Mucosa of rectum (tissue), 2 donors: ENCODE results near the gene TAS2R30.

Experiments
- H3K27ac ChIP-seq, 2 donors: one replicate each; pipeline ENCODE4 v1.7.0; 2013; ENCODE audit warnings: inconsistent platforms in 2 of 2, low read depth in 2 of 2, low read length in 2 of 2
- H3K27me3 ChIP-seq, 2 donors: one replicate each; pipeline ENCODE4 v1.7.0; 2013; ENCODE audit warnings: low read length in 2 of 2; ENCODE audit not compliant: control insufficient read depth in 2 of 2, insufficient read depth in 2 of 2
- H3K36me3 ChIP-seq, 2 donors: one replicate each; pipeline ENCODE4 v1.7.0; 2013; ENCODE audit warnings: low read length in 2 of 2; ENCODE audit not compliant: control insufficient read depth in 2 of 2, insufficient read depth in 2 of 2
- H3K4me1 ChIP-seq, 2 donors: one replicate each; pipeline ENCODE4 v1.7.0; 2013; ENCODE audit warnings: low read length in 2 of 2, mild to moderate bottlenecking in 1 of 2; ENCODE audit not compliant: control insufficient read depth in 2 of 2, insufficient read depth in 2 of 2
- H3K4me3 ChIP-seq, 2 donors: one replicate each; pipeline ENCODE4 v1.7.0; 2013; ENCODE audit warnings: low read length in 2 of 2
- H3K9ac ChIP-seq, 2 donors: one replicate each; pipeline ENCODE4 v1.7.0; 2013; ENCODE audit warnings: low read length in 2 of 2, low read depth in 1 of 2, mild to moderate bottlenecking in 1 of 2
- H3K9me3 ChIP-seq, 2 donors: one replicate each; pipeline ENCODE4 v1.7.0; 2013; ENCODE audit warnings: low read length in 2 of 2; ENCODE audit not compliant: control insufficient read depth in 2 of 2
- donor health status: healthy.
- donor health status: Normal muscosa, but diverticular disease.

The TAS2R30 gene, protein sequence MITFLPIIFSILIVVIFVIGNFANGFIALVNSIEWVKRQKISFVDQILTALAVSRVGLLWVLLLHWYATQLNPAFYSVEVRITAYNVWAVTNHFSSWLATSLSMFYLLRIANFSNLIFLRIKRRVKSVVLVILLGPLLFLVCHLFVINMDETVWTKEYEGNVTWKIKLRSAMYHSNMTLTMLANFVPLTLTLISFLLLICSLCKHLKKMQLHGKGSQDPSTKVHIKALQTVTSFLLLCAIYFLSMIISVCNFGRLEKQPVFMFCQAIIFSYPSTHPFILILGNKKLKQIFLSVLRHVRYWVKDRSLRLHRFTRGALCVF

DNA sequence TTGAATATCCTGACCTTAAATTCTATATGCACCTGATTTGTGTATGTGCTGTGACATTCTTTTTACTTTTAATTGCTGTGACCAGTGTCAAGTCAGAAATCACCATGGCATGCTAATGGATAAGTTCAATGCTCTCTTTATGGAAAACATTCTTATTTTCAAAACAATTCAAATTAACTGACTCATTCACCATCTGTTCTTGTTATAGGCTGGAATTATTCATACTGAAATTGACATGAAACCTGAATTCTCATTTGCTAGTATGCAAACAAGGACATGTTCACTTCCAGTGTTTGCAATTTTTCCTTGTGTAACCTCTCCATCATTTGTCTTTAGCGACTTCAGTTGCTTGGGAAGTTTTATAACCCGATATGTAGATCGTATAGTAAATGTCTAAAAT, at the start of gene TAS2R30:
TSS of gene TAS2R30 (minus strand) at position 340 of the 400 bp plus-strand sequence. CDS start 400 bp downstream, outside the sequence.
- Histone ChIP-seq H3K9ac (no peak within 1 kb of the TSS), H3K27ac (no peak within 1 kb of the TSS), H3K36me3 (no peaks in the 10 kb centered on the region), H3K4me3 (no peak within 1 kb of the TSS), H3K9me3 (no peaks in the 10 kb centered on the region), H3K4me1 (no peaks in the 10 kb centered on the region), H3K27me3 (no peaks in the 10 kb centered on the region)

DNA sequence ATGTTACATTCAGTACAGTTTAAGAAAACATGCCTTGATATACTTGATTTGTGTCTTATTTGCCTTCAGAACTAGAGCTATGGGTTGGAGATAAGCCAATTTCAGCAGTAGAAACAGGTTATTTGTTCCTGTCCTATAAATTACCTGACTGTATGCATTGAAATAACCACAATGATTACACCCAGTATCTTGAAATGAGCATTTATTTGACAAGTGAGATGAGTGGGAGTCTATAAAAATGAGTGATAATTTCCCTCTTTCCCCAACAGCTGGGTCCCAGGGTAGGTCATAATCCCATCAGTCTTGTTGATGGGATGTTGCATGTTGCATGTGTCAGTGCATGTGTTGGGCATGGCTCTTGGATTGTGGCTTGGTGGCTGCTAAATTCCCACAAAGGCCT, 48.6 kb upstream of the TAS2R30 start:
- Histone ChIP-seq H3K27me3 (no peaks in the 10 kb centered on the region), H3K9me3 (no peaks in the 10 kb centered on the region), H3K9ac (no peak overlapping the region), H3K4me1 (no peaks in the 10 kb centered on the region), H3K27ac (no peak overlapping the region), H3K36me3 (no peaks in the 10 kb centered on the region), H3K4me3 (no peak overlapping the region)

DNA sequence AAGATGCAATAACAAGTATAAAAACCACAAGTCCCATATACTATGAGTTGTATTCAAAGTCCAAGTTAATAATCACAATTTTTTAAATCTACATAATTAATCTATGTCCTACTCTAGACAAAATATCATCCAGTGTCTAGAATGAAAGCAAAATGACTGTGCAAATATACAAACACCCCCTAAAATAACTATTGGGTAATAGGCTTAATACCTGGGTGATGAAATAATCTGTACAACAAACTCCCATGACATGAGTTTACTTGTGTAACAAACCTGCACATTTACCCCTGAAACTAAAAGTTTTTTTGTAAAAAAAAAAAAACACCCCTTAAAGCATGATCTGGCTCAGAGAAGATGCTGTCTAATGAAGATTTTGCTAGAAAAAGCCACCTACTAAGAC, 48.1 kb upstream of the TAS2R30 start:
- Histone ChIP-seq H3K9ac (no peak overlapping the region), H3K4me3 (no peak overlapping the region), H3K4me1 (no peaks in the 10 kb centered on the region), H3K27me3 (no peaks in the 10 kb centered on the region), H3K9me3 (no peaks in the 10 kb centered on the region), H3K27ac (no peak overlapping the region), H3K36me3 (no peaks in the 10 kb centered on the region)

DNA sequence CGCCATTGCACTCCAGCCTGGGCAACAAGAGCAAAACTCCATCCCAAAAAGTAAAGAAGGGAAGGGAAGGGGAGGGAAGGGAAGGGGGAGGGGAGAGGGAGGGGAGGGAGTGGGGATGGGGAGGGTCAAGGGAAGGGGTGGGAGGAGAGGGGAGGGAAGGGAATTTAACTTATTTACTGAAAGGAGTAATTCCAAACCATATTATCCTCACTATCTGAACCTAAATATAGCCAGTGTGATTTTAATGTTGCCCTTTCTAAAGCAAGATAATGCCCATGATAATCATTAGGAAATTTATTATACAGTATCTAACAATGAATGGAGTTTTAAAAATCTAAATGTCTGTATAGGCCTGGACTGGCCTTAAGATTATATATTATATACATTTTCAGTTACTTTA, 43.8 kb upstream of the TAS2R30 start:
- Histone ChIP-seq H3K27ac (no peak overlapping the region), H3K9ac (no peak overlapping the region), H3K4me3 (no peak overlapping the region), H3K27me3 (no peaks in the 10 kb centered on the region), H3K36me3 (no peaks in the 10 kb centered on the region), H3K4me1 (no peaks in the 10 kb centered on the region), H3K9me3 (no peaks in the 10 kb centered on the region)

DNA sequence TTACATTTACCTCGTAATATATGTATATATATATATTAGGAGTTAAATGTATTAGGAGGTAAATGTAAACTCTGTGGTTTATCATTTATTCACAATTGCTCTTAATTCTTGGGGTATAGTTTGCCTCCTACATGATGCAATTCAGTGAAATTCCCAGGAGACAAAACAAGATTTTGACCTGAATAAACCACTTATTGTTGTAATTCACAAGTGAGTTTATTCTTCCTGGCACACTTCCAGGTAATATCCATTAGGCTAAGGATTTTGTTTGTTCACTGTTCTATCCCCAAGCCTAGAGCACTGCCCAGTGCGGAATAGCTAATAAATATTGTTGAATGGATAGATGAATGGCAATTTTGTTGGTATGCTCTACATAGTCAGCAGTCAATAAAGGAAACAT, 39.6 kb upstream of the TAS2R30 start:
- no peak overlapping the region for H3K27ac ChIP-seq
- H3K4me1 ChIP-seq = peaks cover 9% of the 10 kb centered on the region in 2 donors
- no peaks in the 10 kb centered on the region for H3K9me3 ChIP-seq
- H3K9ac ChIP-seq = no peak overlapping the region
- no peaks in the 10 kb centered on the region for H3K27me3 ChIP-seq
- H3K4me3 ChIP-seq = no peak overlapping the region
- no peaks in the 10 kb centered on the region for H3K36me3 ChIP-seq

DNA sequence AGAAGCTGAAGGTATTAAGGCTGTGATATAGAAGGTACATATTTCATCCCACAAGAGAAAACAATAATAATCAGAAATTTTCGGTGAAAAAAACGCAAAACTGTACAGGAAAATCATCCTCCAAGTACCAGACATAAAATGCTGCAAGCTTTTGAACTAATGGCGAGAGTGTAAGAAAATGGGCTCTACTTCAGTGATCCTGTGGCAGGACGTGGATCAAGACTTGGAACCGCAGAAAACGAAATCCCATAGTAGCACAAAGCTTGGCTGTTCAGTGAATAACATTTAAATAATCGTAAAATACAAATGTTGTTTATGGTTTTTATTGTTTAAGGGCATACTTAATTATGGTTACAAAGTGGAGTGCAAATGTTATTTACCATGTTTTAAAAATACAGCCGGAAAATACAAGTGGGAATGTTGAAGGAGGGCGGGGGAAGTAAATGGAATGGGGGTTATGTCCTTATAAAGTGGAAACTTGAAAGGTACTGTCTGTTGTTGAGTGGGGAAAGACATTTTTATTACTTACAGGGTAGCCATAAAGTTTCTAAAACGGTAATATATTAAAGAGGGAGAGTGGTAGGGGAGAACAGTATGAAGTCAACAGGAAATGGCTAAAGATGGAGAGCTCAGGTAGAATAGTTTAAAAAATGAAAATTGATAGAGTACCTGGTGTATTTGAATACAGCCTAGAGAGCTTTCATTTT, 37.7 kb upstream of the TAS2R30 start:
- peak overlapping the region; percentile 81 to 86 for H3K27ac ChIP-seq
- peaks cover 9% of the 10 kb centered on the region in 2 donors for H3K4me1 ChIP-seq

DNA sequence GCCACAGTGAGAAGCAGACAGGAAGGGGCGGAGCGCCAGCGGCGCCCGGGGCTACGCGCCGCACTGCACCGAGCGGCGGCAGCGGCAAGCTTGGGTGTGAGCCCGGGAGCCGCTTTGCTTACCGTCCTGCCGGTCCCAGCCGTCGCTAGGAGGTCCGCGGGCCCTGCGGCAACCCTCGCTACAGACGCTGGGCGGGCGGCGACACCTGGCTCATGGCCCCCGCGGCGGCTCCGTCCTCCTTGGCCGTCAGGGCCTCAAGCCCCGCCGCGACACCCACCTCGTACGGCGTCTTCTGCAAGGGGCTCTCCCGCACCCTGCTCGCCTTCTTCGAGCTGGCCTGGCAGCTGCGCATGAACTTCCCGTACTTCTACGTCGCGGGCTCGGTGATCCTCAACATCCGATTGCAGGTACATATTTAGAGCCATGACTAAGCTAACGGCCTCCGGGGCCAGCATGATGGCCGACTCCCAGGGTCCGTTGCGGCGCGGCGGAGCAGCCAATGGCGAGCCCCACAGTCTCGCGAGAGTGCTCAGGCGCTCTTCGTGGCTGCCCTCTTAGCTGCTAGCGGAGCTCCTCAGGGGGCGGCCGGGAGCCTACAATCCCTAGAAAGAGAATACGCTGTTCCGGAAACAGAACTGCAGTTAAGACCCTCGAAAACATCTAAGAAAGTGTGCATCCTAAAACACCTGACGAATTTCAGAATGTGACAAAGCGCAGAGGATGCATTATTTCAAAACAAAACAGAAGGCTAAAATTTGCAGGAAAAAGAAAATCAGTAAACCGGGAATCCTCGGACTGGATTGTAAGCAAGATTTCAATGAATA, 36.9 kb upstream of the TAS2R30 start, which contains the start of gene SMIM10L1:
TSS of gene SMIM10L1 (plus strand) at position 50 of the 824 bp plus-strand sequence. CDS start at position 213, 163 bp downstream.
- peaks cover 9% of the 10 kb centered on the region in 2 donors for H3K4me1 ChIP-seq
- H3K4me3 ChIP-seq = peak within 1 kb of the TSS; percentile 90 to 92
- peak within 1 kb of the TSS; percentile 81 to 86 for H3K27ac ChIP-seq
- no peaks in the 10 kb centered on the region for H3K9me3 ChIP-seq
- H3K27me3 ChIP-seq = no peaks in the 10 kb centered on the region
- peaks cover 0 to 3% of the 10 kb centered on the region in 2 donors for H3K36me3 ChIP-seq
- peak within 1 kb of the TSS; percentile 79 to 89 for H3K9ac ChIP-seq

More for the DNA sequence above, 37.7 kb upstream of the TAS2R30 start:
- Histone ChIP-seq H3K9ac (peak overlapping the region; percentile 79 to 89), H3K4me3 (peak overlapping the region; percentile 90 to 92), H3K9me3 (no peaks in the 10 kb centered on the region), H3K27me3 (no peaks in the 10 kb centered on the region), H3K36me3 (no peaks in the 10 kb centered on the region)

DNA sequence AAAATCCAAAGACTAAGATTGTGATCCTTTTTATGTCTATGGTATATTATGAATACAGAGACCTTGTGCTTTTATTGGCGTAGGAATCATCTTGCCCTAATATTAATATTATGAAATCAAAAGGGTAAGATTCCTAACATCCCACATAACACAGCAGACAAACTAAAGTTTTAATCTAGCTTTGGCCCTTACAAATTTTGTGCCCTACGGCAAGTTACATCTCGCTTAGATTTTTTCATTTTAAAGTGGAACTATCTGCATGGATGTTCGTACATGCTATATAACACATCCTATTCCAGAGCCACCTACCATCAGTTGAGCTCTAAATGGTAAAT, 36.3 kb upstream of the TAS2R30 start:
- Histone ChIP-seq H3K36me3 (peaks cover 3 to 6% of the 10 kb centered on the region in 2 donors), H3K4me1 (peaks cover 9% of the 10 kb centered on the region in 2 donors), H3K27me3 (no peaks in the 10 kb centered on the region), H3K9ac (peak overlapping the region; percentile 79 to 89), H3K27ac (peak overlapping the region; percentile 81 to 86), H3K9me3 (no peaks in the 10 kb centered on the region), H3K4me3 (peak overlapping the region; percentile 90 to 92)

DNA sequence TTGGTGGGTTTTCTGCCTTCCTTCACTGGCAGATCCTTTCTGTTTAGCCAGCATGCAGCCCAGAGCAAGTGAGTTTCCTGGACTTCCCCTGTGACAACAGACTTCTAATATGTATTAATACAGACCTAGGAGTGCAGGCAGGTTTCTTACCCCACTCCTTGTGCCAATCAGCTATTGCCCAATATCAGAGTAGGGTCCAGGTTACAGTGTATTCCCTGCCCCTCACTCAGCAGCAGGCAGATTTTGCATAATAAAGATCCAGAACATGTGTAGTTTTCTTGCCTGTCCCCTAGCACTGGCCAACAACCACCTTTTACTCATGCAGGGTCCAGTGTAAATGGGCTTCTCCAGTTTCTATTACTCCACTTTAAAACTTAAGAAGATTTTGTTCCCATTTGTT, 31.9 kb upstream of the TAS2R30 start:
- H3K27me3 ChIP-seq = no peaks in the 10 kb centered on the region
- H3K9me3 ChIP-seq = no peaks in the 10 kb centered on the region
- no peak overlapping the region for H3K27ac ChIP-seq
- no peak overlapping the region for H3K4me3 ChIP-seq
- H3K36me3 ChIP-seq = peaks cover 5 to 6% of the 10 kb centered on the region in 2 donors
- H3K9ac ChIP-seq = no peak overlapping the region
- peaks cover 7 to 9% of the 10 kb centered on the region in 2 donors for H3K4me1 ChIP-seq

DNA sequence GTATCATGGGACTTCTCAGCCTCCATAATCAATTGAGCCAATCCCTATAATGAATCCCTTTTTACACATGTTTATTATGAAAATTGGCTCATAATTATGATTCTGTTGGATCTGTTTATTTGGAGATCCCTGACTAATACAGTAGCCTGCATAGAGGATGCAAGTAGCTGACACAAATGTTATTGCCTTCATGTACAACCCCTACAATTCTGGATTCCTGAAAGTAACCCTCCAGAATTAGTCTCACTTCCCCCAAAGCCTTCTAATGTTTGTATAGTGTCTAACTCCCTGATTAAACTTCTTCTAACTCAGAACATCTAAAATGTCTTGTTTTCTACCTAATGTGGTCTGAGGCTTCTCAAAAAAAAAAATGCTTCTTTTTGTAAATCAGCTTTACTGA, 29.9 kb upstream of the TAS2R30 start:
- Histone ChIP-seq H3K4me3 (no peak overlapping the region), H3K36me3 (peaks cover 5 to 6% of the 10 kb centered on the region in 2 donors), H3K9ac (no peak overlapping the region), H3K4me1 (peaks cover 0 to 3% of the 10 kb centered on the region in 2 donors), H3K9me3 (no peaks in the 10 kb centered on the region), H3K27me3 (no peaks in the 10 kb centered on the region), H3K27ac (no peak overlapping the region)
